OCI-LY3 (cell line): ENCODE measurements around the gene DVL3.

Experiments used
- CTCF ChIP-seq: fragments of 200-600, 300-600 bp; sonication (generic); IDR thresholded peaks from 2 replicates; pipeline ENCODE4 v1.5.1; 2014; ENCODE audit warnings: antibody characterized with exemption, low read length, low read depth
- EZH2phosphoT487 ChIP-seq: fragments of 200-600 bp; shearing (Covaris generic); IDR thresholded peaks from 2 replicates; pipeline ENCODE4 v1.6.1; 2018; ENCODE audit warnings: antibody characterized with exemption, mixed run types, low read depth

GRCh38 chr3:184193991-184194539 is 38.9 kb downstream of the DVL3 start:
- TF ChIP-seq CTCF (no peak), EZH2phosphoT487 (no peak)
